Measurements from ENCODE around the gene ARMC10. TPM values are rescaled to one million over a fixed set of nuclear protein-coding genes. Genes with fewer than 3 reads are reported as not detected.
"Not testable (repeated sequence)": the region's sequence is repeated elsewhere in the genome, so short reads cannot be mapped to it uniquely, and the experiment has no call there.

Gene ARMC10
- total RNA-seq, 2 experiments from 2014 or later, result 22.1 to 27.7 TPM

DNA sequence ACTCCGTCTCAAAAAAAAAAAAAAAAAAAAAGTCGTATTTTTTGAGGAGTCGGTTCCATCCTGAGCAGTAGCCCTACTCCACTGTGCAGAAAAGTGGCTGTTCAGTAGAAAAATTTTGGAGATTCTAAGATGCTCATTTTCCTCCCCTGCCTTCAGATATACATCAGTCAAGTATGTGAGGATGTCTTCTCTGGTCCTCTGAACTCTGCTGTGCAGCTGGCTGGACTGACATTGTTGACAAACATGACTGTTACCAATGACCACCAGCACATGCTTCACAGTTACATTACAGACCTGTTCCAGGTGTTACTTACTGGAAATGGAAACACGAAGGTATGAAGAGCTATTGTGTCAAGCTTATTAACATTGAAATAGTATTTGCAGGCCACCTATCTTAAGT, 17.4 kb downstream of the ARMC10 start:
- H3K27ac Mint-ChIP-seq; H3K9me3 Mint-ChIP-seq; ATAC-seq (ENCODE audit: low read depth); POLR2A ChIA-PET; H3K4me1 Mint-ChIP-seq; H3K27me3 Mint-ChIP-seq; H3K4me3 Mint-ChIP-seq; DNase-seq: not testable (repeated sequence)
- H3K36me3 Mint-ChIP-seq, result peaks cover 27% of the 10 kb centered on the region

DNA sequence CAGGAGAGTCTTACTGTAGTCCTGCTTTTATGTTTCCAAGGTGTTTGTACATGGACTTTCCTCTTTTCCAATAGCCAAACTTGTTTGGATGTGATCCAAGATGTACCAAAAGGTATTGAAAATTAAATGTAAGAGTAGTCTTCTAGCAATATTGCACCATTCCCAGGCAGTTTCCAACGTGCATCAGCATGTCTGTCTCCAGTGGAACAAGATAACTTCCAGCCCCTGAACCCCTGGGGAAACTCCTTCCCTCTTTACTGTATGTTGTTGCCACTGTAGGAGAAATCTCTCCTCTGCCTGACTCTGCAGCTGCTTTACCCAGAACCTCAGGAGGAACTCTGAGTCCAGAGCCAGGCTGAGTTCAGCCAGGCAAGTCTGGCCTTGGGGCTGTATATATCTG, 18.5 kb downstream of the ARMC10 start:
- Mint-ChIP-seq H3K36me3 (peaks cover 27% of the 10 kb centered on the region), H3K9me3 (no peaks in the 10 kb centered on the region), H3K27me3 (no peaks in the 10 kb centered on the region), H3K4me3 (no peak overlapping the region), H3K27ac (no peak overlapping the region), H3K4me1 (no peaks in the 10 kb centered on the region)
- ATAC-seq (ENCODE audit: low read depth) (no peak), DNase-seq (no peak)
- POLR2A ChIA-PET, result no interaction called here

- Mint-ChIP-seq H3K27me3 (no peaks in the 10 kb centered on the region), H3K36me3 (peaks cover 24% of the 10 kb centered on the region), H3K9me3 (no peaks in the 10 kb centered on the region), H3K4me1 (no peaks in the 10 kb centered on the region), H3K4me3 (no peak overlapping the region), H3K27ac (no peak overlapping the region)
- DNase-seq (no peak), ATAC-seq (ENCODE audit: low read depth) (no peak)
- POLR2A ChIA-PET, result no interaction called here
These were observed 19.2 kb downstream of the ARMC10 start for GRCh38 chr7:103094102-103094501.

- H3K36me3 Mint-ChIP-seq, result peaks cover 19% of the 10 kb centered on the region
- not testable (repeated sequence) for H3K4me1 Mint-ChIP-seq; ATAC-seq (ENCODE audit: low read depth); H3K4me3 Mint-ChIP-seq; H3K27ac Mint-ChIP-seq; H3K27me3 Mint-ChIP-seq; DNase-seq; H3K9me3 Mint-ChIP-seq
- POLR2A ChIA-PET, result interaction anchor here (1.7 kb wide), 1 partner anchor 53 kb away, joined by 3 read pairs; the partner anchor contains the start of gene NAPEPLD
These were observed 20.6 kb downstream of the ARMC10 start for GRCh38 chr7:103095558-103095957.

DNA sequence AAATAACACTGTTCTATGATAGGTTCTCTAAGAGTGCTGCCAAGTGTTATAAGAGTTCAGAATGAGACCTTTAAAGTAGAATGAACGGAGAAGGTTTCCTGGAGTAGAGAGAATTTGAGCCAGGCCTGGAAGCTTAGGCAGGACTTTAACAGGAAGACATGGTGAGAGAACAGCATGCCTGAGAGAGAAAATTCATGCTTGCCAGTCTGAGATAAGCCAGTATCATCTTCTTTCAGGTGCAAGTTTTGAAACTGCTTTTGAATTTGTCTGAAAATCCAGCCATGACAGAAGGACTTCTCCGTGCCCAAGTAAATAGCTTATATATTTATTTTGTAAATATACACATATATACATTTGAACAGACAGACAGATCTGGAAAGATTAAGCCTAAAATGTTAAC, 22.1 kb downstream of the ARMC10 start:
- Mint-ChIP-seq H3K4me1 (no peaks in the 10 kb centered on the region), H3K9me3 (no peaks in the 10 kb centered on the region), H3K4me3 (no peak overlapping the region), H3K27ac (no peak overlapping the region), H3K36me3 (peaks cover 17% of the 10 kb centered on the region), H3K27me3 (no peaks in the 10 kb centered on the region)
- ATAC-seq (ENCODE audit: low read depth) (no peak), DNase-seq (no peak)
- POLR2A ChIA-PET, result interaction anchor here (1.7 kb wide), 1 partner anchor 52 kb away, joined by 3 read pairs; the partner anchor contains the start of gene NAPEPLD

- POLR2A ChIA-PET, result no interaction called here
- no peak overlapping the region for H3K27ac Mint-ChIP-seq
- DNase-seq, result no peak
- H3K36me3 Mint-ChIP-seq, result peaks cover 25% of the 10 kb centered on the region
- H3K9me3 Mint-ChIP-seq, result no peaks in the 10 kb centered on the region
- ATAC-seq (ENCODE audit: low read depth), result no peak
- H3K27me3 Mint-ChIP-seq, result no peaks in the 10 kb centered on the region
- H3K4me1 Mint-ChIP-seq, result no peaks in the 10 kb centered on the region
- H3K4me3 Mint-ChIP-seq, result no peak overlapping the region
These were observed 25.4 kb downstream of the ARMC10 start for GRCh38 chr7:103100348-103100747.

DNA sequence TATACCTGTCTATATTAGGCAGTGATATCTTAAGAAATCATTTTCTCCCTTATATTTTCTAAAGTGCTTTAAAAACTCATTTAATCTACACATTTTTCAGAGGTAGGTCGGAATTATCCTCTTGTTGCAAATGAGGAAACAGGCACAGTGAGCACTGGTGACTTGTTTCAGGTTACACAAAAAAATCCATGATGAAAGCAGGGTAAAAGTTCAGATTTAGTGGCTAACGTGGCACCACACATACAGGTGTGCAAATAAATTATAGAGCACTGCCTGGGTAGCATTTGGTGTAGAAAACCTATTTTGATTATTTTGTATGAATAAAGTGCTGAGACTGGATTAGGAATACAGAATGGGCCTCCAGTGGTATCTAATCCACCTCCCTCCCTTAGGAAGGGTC, 26.6 kb downstream of the ARMC10 start:
- H3K9me3 Mint-ChIP-seq, result no peaks in the 10 kb centered on the region
- no peak for ATAC-seq (ENCODE audit: low read depth)
- H3K27ac Mint-ChIP-seq, result no peak overlapping the region

GRCh38 chr7:103106005-103106702, 31.2 kb downstream of the ARMC10 start:
- H3K4me1 Mint-ChIP-seq, result peaks cover 7% of the 10 kb centered on the region
- H3K36me3 Mint-ChIP-seq, result peaks cover 46% of the 10 kb centered on the region
- ATAC-seq (ENCODE audit: low read depth) (no peak), DNase-seq (no peak)
- no peak overlapping the region for H3K27ac Mint-ChIP-seq
- no peaks in the 10 kb centered on the region for H3K27me3 Mint-ChIP-seq
- H3K9me3 Mint-ChIP-seq, result peaks cover 11% of the 10 kb centered on the region
- no peak overlapping the region for H3K4me3 Mint-ChIP-seq
- POLR2A ChIA-PET, result no interaction called here

More for the DNA sequence above, 26.6 kb downstream of the ARMC10 start:
- H3K36me3 Mint-ChIP-seq, result peaks cover 21% of the 10 kb centered on the region
- POLR2A ChIA-PET, result no interaction called here
- no peak for DNase-seq
- H3K4me1 Mint-ChIP-seq, result no peaks in the 10 kb centered on the region
- H3K27me3 Mint-ChIP-seq, result no peaks in the 10 kb centered on the region
- no peak overlapping the region for H3K4me3 Mint-ChIP-seq

- peaks cover 51% of the 10 kb centered on the region for H3K36me3 Mint-ChIP-seq
- peaks cover 11% of the 10 kb centered on the region for H3K9me3 Mint-ChIP-seq
- DNase-seq; H3K27ac Mint-ChIP-seq; H3K4me3 Mint-ChIP-seq; H3K4me1 Mint-ChIP-seq; ATAC-seq (ENCODE audit: low read depth); H3K27me3 Mint-ChIP-seq; POLR2A ChIA-PET: not testable (repeated sequence)
These were observed 31.7 kb downstream of the ARMC10 start for GRCh38 chr7:103106703-103107070.

DNA sequence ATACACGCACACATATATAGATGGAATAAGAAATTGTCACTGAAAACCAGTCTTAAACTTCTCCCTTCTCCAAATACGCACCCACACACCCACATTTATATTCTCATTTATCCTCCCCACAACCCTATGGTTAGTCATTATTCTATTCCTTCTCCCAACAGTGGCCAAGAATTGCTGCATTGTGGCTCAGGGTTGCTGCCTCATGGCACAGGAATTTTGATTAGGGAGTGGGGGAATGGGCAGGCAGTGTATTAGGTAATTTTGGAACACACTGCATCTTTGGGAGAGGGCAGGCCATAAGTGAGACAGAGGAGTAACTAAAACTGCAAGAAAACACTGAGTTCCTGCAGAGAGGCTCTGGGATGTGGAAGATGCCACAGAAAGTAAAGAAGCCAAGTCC, 38.2 kb downstream of the ARMC10 start:
- peaks cover 42% of the 10 kb centered on the region for H3K36me3 Mint-ChIP-seq
- no peak overlapping the region for H3K27ac Mint-ChIP-seq
- H3K9me3 Mint-ChIP-seq, result peaks cover 11% of the 10 kb centered on the region
- peak; percentile 50 for ATAC-seq (ENCODE audit: low read depth)
- H3K27me3 Mint-ChIP-seq, result no peaks in the 10 kb centered on the region
- DNase-seq, result no peak
- H3K4me3 Mint-ChIP-seq, result no peak overlapping the region
- peaks cover 13% of the 10 kb centered on the region for H3K4me1 Mint-ChIP-seq
- POLR2A ChIA-PET, result interaction anchor here (0.7 kb wide), 1 partner anchor 55 kb away, joined by 3 read pairs; no protein-coding TSS in a partner anchor

DNA sequence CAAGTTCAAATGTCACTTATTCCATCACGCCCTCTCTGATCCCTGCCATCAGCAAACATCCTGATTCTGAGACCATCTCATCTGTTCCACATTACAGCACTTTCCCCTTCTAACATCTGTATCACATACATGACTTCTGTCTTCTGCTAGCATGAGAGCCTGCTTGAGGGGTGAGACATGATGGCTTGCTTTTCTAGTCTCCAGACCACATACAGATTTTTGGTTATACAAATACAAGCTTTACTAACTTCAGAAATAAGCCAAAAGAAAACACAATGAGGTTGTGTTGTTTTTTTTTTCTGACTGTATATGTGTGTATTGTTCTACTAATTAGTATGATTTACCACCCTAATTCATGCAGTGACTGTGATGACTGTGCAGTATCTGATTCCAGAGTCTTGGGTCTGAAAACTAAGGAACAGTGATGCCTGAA, 39.7 kb downstream of the ARMC10 start:
- no peak for DNase-seq
- no peak for ATAC-seq (ENCODE audit: low read depth)
- Mint-ChIP-seq H3K4me3 (no peak overlapping the region), H3K9me3 (peaks cover 6% of the 10 kb centered on the region), H3K27me3 (no peaks in the 10 kb centered on the region), H3K4me1 (peaks cover 6% of the 10 kb centered on the region), H3K27ac (peak overlapping the region; percentile 10), H3K36me3 (peaks cover 36% of the 10 kb centered on the region)
- POLR2A ChIA-PET, result no interaction called here

- Mint-ChIP-seq H3K4me1 (peaks cover 6% of the 10 kb centered on the region), H3K9me3 (peaks cover 4% of the 10 kb centered on the region), H3K36me3 (peaks cover 28% of the 10 kb centered on the region), H3K27ac (no peak overlapping the region), H3K27me3 (no peaks in the 10 kb centered on the region), H3K4me3 (no peak overlapping the region)
- ATAC-seq (ENCODE audit: low read depth) (no peak), DNase-seq (no peak)
- POLR2A ChIA-PET, result no interaction called here
These were observed 40.8 kb downstream of the ARMC10 start for GRCh38 chr7:103115771-103116170.

DNA sequence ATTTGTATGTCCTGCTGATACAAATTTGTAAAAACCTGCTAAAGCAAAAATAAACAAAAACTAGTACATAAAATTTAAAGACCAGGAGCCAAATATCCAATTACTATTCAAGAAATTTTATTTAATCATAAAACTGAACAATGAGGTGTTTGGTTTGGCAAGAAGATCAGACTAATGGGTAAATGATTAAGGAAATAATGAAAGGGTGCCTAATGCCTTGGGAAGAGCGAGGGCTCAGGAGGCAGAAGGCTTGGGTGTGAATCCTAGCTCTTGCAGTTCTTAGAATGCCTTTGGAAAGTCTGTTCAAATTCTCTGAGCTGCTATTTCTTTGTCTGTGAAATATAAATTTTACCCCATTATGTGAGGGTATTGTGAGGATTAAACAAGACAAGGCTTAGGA, 41.6 kb downstream of the ARMC10 start:
- Mint-ChIP-seq H3K27me3 (no peaks in the 10 kb centered on the region), H3K4me3 (no peak overlapping the region), H3K4me1 (peaks cover 6% of the 10 kb centered on the region), H3K36me3 (peaks cover 22% of the 10 kb centered on the region), H3K27ac (no peak overlapping the region), H3K9me3 (peaks cover 1% of the 10 kb centered on the region)
- ATAC-seq (ENCODE audit: low read depth), result no peak
- DNase-seq, result no peak
- POLR2A ChIA-PET, result no interaction called here

DNA sequence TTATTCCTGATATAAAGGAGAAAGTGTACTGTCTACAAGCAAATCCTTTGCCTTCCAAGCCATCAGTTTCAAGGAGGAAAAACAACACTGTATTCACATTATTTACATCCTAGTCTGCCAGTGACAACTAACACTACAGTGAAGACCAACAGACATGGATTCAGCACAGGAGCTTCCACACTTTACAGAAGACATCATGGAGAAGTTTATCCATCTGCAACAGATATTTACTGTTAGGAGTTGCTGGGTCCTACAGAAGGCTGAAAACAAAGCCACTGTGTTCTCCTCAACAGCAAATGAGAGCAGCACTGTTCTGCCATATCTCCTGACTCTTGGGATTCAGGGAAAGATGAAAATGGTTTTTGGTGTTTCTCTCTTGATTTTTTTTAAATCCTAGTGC, 42.1 kb downstream of the ARMC10 start:
- Mint-ChIP-seq H3K27me3 (no peaks in the 10 kb centered on the region), H3K9me3 (no peaks in the 10 kb centered on the region), H3K27ac (no peak overlapping the region), H3K4me3 (no peak overlapping the region), H3K4me1 (peaks cover 6% of the 10 kb centered on the region), H3K36me3 (peaks cover 21% of the 10 kb centered on the region)
- POLR2A ChIA-PET, result no interaction called here
- DNase-seq (no peak), ATAC-seq (ENCODE audit: low read depth) (no peak)

Measured in activated naive CD8-positive, alpha-beta T cell treated with anti-CD3 and anti-CD28 coated beads, Interleukin-2, amount 10 ng/mL, durations not matched to agents 7 days and 5 days (primary cell).